Prostate gland (tissue), 2 donors: ENCODE results near the gene FAM240B.

Experiments
- POLR2A ChIP-seq: fragments of 450-650 bp; IDR thresholded peaks from one replicate; pipeline ENCODE4 v1.6.1; 2016; ENCODE audit warnings: antibody characterized with exemption, mild to moderate bottlenecking
- TF ChIP-seq, protein P1 (sequence below), 4 experiments: fragments of 200-600 bp in 2 of 4; fragments of 450-650 bp in 2 of 4; sonication (generic) in 2 of 4; IDR thresholded peaks; 1 replicate in 3 of 4; 2 replicates in 1 of 4; pipeline ENCODE4 v1.5.1; 2016 to 2019; ENCODE audit warnings: antibody characterized with exemption in 4 of 4, mild to moderate bottlenecking in 2 of 4, moderate library complexity in 2 of 4

DNA sequence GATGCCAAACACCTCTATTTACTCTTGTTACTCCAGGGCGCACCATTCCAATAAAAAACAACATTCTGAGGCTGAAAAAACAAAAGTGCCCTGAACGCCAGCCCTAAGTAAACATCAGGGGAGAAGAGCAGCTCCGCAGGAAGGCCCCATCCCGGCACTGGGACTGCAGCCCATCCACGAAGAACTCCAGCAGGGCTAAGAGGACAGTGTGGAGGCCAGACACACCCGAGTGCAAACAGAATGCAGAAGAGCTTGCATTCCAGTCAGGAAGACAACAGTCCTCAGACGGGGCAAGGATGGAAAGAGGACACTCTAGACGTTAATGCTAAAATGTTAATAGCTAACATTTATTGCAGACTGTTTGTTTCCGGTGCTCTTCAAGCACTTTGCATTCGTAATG lies 33.0 kb downstream of the FAM240B start:
- TF ChIP-seq, protein P1, sequence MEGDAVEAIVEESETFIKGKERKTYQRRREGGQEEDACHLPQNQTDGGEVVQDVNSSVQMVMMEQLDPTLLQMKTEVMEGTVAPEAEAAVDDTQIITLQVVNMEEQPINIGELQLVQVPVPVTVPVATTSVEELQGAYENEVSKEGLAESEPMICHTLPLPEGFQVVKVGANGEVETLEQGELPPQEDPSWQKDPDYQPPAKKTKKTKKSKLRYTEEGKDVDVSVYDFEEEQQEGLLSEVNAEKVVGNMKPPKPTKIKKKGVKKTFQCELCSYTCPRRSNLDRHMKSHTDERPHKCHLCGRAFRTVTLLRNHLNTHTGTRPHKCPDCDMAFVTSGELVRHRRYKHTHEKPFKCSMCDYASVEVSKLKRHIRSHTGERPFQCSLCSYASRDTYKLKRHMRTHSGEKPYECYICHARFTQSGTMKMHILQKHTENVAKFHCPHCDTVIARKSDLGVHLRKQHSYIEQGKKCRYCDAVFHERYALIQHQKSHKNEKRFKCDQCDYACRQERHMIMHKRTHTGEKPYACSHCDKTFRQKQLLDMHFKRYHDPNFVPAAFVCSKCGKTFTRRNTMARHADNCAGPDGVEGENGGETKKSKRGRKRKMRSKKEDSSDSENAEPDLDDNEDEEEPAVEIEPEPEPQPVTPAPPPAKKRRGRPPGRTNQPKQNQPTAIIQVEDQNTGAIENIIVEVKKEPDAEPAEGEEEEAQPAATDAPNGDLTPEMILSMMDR (IDR thresholded peaks at IDR 0.05) = no peak
- TF ChIP-seq POLR2A = no peak
